Loucy (cell line): Measurements from ENCODE around the gene TPRG1L.
A peak's percentile ranks its signal among the peaks of the same experiment; 100 is the strongest.

Source experiments
- CTCF ChIP-seq: fragments of 200-600 bp; sonication (generic); conservative IDR thresholded peaks from 2 replicates; pipeline ENCODE4 v1.5.1; 2014; ENCODE audit warnings: mild to moderate bottlenecking, antibody characterized with exemption, low read length
- EZH2phosphoT487 ChIP-seq: fragments of 200-600 bp; IDR thresholded peaks from 2 replicates; pipeline ENCODE4 v1.6.1; 2018; ENCODE audit warnings: antibody characterized with exemption, mild to moderate bottlenecking, moderate library complexity, borderline replicate concordance

GRCh38 chr1:3618881-3619671 lies 5.7 kb upstream of the TPRG1L start:
- TF ChIP-seq CTCF: peak; percentile 80
- no peak for TF ChIP-seq EZH2phosphoT487
